22Rv1 (cell line): Measurements from ENCODE around the gene NRXN3.

ENCODE experiments used
- ZFX ChIP-seq: fragments of 450-650 bp; IDR thresholded peaks from 2 replicates; pipeline ENCODE4 v1.6.1; 2017; ENCODE audit warnings: antibody characterized with exemption, borderline replicate concordance
- TF ChIP-seq, protein P1 (sequence below): fragments of 450-650 bp; IDR thresholded peaks from 2 replicates; pipeline ENCODE4 v1.5.1; 2017; ENCODE audit warnings: mild to moderate bottlenecking

DNA sequence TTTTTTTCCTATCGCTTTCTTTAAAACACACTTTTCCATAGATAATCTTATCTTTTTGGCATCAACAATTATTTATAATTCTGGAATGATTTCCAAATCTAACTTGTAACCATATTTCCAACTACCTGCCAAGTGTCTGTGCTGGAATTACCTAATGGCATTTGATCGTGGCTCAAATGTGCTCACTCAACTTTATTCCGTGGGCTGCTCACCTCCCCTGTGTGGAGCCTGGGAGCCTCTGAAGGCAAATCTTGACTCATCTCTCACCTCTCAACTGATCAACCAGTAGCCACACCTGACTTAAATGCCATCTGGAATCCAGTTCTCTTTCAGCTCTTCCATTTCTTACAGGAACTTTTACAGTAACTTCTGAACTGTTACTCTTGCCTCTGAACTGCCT, 1432.6 kb downstream of the NRXN3 start:
- TF ChIP-seq, protein P1, sequence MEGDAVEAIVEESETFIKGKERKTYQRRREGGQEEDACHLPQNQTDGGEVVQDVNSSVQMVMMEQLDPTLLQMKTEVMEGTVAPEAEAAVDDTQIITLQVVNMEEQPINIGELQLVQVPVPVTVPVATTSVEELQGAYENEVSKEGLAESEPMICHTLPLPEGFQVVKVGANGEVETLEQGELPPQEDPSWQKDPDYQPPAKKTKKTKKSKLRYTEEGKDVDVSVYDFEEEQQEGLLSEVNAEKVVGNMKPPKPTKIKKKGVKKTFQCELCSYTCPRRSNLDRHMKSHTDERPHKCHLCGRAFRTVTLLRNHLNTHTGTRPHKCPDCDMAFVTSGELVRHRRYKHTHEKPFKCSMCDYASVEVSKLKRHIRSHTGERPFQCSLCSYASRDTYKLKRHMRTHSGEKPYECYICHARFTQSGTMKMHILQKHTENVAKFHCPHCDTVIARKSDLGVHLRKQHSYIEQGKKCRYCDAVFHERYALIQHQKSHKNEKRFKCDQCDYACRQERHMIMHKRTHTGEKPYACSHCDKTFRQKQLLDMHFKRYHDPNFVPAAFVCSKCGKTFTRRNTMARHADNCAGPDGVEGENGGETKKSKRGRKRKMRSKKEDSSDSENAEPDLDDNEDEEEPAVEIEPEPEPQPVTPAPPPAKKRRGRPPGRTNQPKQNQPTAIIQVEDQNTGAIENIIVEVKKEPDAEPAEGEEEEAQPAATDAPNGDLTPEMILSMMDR = no peak
- TF ChIP-seq ZFX = no peak
